HEK293 (cell line): Measurements from ENCODE around the gene IL12RB1.

Source experiments
- CTCF ChIP-seq: fragments of 450-650 bp; formaldehyde crosslinking; IDR thresholded peaks from 2 replicates; pipeline ENCODE4 v1.5.1; 2016; ENCODE audit warnings: missing biosample characterization, missing genetic modification characterization
- GLI2 ChIP-seq: fragments of 450-650 bp; formaldehyde crosslinking; IDR thresholded peaks from 2 replicates; pipeline ENCODE4; 2017; ENCODE audit warnings: missing biosample characterization, missing genetic modification characterization, low read depth, borderline replicate concordance
- HOXA7 ChIP-seq: sonication (generic); formaldehyde crosslinking; IDR thresholded peaks from 2 replicates; pipeline ENCODE4 v1.8.1; 2022; ENCODE audit warnings: missing genetic modification reagents, borderline replicate concordance
- KLF10 ChIP-seq: fragments of 450-650 bp; IDR thresholded peaks from 2 replicates; pipeline ENCODE4 v1.5.1; 2018; ENCODE audit warnings: missing biosample characterization, mild to moderate bottlenecking, missing genetic modification characterization
- MZF1 ChIP-seq: fragments of 450-650 bp; formaldehyde crosslinking; IDR thresholded peaks from 2 replicates; pipeline ENCODE4 v1.5.1; 2017; ENCODE audit warnings: missing biosample characterization, missing genetic modification characterization, borderline replicate concordance
- PRDM4 ChIP-seq: fragments of 450-650 bp; formaldehyde crosslinking; IDR thresholded peaks from 2 replicates; pipeline ENCODE4 v1.5.1; 2017; ENCODE audit warnings: missing biosample characterization, missing genetic modification characterization
- REST ChIP-seq: fragments of 450-650 bp; formaldehyde crosslinking; IDR thresholded peaks from 2 replicates; pipeline ENCODE4 v1.5.1; 2016; ENCODE audit warnings: missing biosample characterization, missing genetic modification characterization
- TCF7L2 ChIP-seq: IDR thresholded peaks from 2 replicates; pipeline ENCODE4 v1.6.1; 2011; ENCODE audit warnings: low read depth, mild to moderate bottlenecking, inconsistent platforms, low read length, moderate library complexity, borderline replicate concordance
- WT1 ChIP-seq: fragments of 450-650 bp; formaldehyde crosslinking; IDR thresholded peaks from 2 replicates; pipeline ENCODE4 v1.5.1; 2016; ENCODE audit warnings: missing biosample characterization, missing genetic modification characterization
- YY1 ChIP-seq: fragments of 450-650 bp; formaldehyde crosslinking; IDR thresholded peaks from 2 replicates; pipeline ENCODE4 v1.5.1; 2018; ENCODE audit warnings: missing biosample characterization, missing genetic modification characterization
- ZNF274 ChIP-seq, 2 experiments: fragments of 200-500 bp in 1 of 2; fragments of 450-650 bp in 1 of 2; sonication (Bioruptor generic) in 1 of 2; formaldehyde crosslinking in 1 of 2; IDR thresholded peaks; 2 replicates each; pipeline versions ENCODE4 v1.5.1 to v1.6.1; 2014 to 2016; ENCODE audit warnings: borderline replicate concordance in 1 of 2, inconsistent platforms in 1 of 2, low read length in 1 of 2, missing biosample characterization in 1 of 2, missing genetic modification characterization in 1 of 2
- ZNF292 ChIP-seq: fragments of 450-650 bp; formaldehyde crosslinking; IDR thresholded peaks from 2 replicates; pipeline ENCODE4 v1.5.1; 2016; ENCODE audit warnings: low read depth, missing biosample characterization, missing genetic modification characterization, borderline replicate concordance
- ZNF433 ChIP-seq: fragments of 450-650 bp; formaldehyde crosslinking; IDR thresholded peaks from 2 replicates; pipeline ENCODE4 v1.5.1; 2016; ENCODE audit warnings: missing biosample characterization, missing genetic modification characterization, low read depth
- ZNF639 ChIP-seq: fragments of 450-650 bp; formaldehyde crosslinking; IDR thresholded peaks from 2 replicates; pipeline ENCODE4 v1.5.1; 2016; ENCODE audit warnings: missing biosample characterization, missing genetic modification characterization

- no peak for TF ChIP-seq ZNF292 (tag by site-specific recombination)
- no peak for TF ChIP-seq GLI2 (tag by site-specific recombination)
- TF ChIP-seq ZNF639 (tag by site-specific recombination) = no peak
- no peak for TF ChIP-seq REST (tag by site-specific recombination)
- no peak for TF ChIP-seq MZF1 (tag by site-specific recombination)
- no peak for TF ChIP-seq KLF10 (tag by site-specific recombination)
- no peak for TF ChIP-seq TCF7L2
- no peak for TF ChIP-seq YY1
- TF ChIP-seq CTCF (tag by site-specific recombination) = no peak
- no peak for TF ChIP-seq PRDM4 (tag by site-specific recombination)
- no peak for TF ChIP-seq HOXA7 (CRISPR knock-in tag)
- no peak for TF ChIP-seq ZNF274 (IDR thresholded peaks at IDR 0.05; ENCODE audit: low read length)
- TF ChIP-seq ZNF274 (tag by site-specific recombination; IDR thresholded peaks at IDR 0.05; ENCODE audit: borderline replicate concordance) = no peak
- no peak for TF ChIP-seq WT1 (tag by site-specific recombination)
- no peak for TF ChIP-seq ZNF433 (tag by site-specific recombination)
Measured at GRCh38 chr19:18098891-18099622, 12.3 kb upstream of the IL12RB1 start.
